Measurements from ENCODE around the gene SDK2. TPM values are rescaled to one million over a fixed set of nuclear protein-coding genes. Genes with fewer than 3 reads are reported as not detected.

The SDK2 gene, protein sequence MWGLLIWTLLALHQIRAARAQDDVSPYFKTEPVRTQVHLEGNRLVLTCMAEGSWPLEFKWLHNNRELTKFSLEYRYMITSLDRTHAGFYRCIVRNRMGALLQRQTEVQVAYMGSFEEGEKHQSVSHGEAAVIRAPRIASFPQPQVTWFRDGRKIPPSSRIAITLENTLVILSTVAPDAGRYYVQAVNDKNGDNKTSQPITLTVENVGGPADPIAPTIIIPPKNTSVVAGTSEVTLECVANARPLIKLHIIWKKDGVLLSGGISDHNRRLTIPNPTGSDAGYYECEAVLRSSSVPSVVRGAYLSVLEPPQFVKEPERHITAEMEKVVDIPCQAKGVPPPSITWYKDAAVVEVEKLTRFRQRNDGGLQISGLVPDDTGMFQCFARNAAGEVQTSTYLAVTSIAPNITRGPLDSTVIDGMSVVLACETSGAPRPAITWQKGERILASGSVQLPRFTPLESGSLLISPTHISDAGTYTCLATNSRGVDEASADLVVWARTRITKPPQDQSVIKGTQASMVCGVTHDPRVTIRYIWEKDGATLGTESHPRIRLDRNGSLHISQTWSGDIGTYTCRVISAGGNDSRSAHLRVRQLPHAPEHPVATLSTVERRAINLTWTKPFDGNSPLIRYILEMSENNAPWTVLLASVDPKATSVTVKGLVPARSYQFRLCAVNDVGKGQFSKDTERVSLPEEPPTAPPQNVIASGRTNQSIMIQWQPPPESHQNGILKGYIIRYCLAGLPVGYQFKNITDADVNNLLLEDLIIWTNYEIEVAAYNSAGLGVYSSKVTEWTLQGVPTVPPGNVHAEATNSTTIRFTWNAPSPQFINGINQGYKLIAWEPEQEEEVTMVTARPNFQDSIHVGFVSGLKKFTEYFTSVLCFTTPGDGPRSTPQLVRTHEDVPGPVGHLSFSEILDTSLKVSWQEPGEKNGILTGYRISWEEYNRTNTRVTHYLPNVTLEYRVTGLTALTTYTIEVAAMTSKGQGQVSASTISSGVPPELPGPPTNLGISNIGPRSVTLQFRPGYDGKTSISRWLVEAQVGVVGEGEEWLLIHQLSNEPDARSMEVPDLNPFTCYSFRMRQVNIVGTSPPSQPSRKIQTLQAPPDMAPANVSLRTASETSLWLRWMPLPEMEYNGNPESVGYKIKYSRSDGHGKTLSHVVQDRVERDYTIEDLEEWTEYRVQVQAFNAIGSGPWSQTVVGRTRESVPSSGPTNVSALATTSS (N-terminal part only)
- polyA plus RNA-seq, result under 1 TPM; 0.29 to 0.55 TPM

DNA sequence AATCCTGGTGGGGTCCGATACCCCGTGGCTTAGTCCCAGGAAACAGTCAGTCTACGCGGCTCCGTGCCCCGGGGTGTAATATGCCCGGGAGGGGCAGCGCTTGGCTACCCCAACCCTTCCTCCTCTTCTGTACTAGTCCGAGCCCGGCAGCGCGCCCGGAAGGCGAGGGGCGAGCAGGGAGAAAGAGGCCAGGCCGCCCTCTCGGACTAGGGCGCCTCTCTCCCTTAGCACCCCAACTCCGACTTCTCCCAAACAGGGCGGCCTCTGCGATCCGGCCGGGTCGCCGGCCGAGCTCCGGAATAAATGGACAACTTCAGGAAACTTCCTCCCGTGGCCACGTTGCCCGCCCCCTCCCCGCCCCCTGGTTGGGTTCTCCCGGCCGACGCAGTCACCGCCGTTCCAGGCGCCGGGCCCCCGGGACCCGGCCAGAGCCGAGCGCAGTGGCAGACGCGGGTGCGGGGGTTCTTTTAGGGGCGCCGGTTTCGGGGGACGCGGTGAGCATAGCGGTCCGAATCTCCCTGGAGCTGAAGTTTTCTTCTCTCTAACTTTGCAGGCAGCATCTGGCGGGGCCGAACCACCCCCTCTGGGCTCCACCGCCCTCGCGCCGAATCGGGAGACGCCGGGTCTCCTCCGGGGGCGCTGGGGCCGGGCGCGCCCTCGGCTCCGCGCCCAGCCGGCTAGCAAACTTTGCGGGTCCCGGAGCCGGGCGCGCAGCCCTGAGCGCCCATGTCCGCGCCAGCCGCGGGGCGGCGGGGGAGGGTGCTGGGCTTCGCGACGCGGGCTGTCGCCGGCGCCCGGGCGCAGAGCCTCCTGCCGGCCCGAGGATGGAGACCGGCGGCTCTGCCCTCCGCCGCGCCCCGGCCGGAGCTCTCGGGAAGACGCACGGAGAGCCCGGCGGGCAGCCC, at the start of gene SDK2:
TSS of gene SDK2 (minus strand) at position 301 of the 905 bp plus-strand sequence. CDS start 357 bp downstream, outside the sequence.
- H3K9me3 ChIP-seq (ENCODE audit: control insufficient read depth in 2 of 2, insufficient read depth in 1 of 2, low read depth in 1 of 2, low read length in 1 of 2), result no peaks in the 10 kb centered on the region
- H3K27me3 ChIP-seq (ENCODE audit: control insufficient read depth in 1 of 2, insufficient read depth in 2 of 2, low read length in 2 of 2), result no peaks in the 10 kb centered on the region
- H3K4me3 ChIP-seq (ENCODE audit: low read depth in 1 of 2, low read length in 2 of 2), result peak within 1 kb of the TSS; percentile 40 to 43
- no peak within 1 kb of the TSS for H3K27ac ChIP-seq (ENCODE audit: low read depth in 2 of 2, low read length in 1 of 2)
- peaks cover 6% of the 10 kb centered on the region in 2 donors for H3K4me1 ChIP-seq (ENCODE audit: control insufficient read depth in 2 of 2, insufficient read depth in 2 of 2, low read length in 1 of 2)
- 1% methylated on average over 83 to 105 of the region's 105 CpGs for WGBS, 2 donors
- H3K36me3 ChIP-seq (ENCODE audit: control insufficient read depth in 2 of 2, insufficient read depth in 2 of 2, low read length in 1 of 2), result no peaks in the 10 kb centered on the region

DNA sequence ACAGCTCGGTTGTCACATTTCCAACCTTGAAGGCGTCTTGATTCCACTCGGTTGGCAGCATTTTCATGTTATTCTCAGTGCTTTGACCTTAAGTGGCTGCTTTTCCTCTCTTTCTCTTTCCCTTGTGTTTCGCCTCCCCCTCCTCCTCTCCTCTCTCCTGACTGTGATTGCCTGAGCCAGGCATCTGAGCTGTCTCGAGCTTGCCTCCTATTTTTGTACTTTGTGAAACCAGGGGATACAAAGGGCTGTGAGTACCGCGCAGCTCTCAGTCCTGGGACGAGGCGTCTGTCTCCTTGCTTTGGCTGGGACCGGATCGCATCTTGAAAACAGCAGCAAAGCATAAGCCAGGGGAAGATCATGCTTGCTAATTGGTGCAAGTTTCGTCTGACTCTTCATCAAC, 48.8 kb upstream of the SDK2 start:
- 81 to 83% methylated on average over 12 of the region's 12 CpGs for WGBS, 2 donors
- Histone ChIP-seq H3K27ac (ENCODE audit: low read depth in 2 of 2, low read length in 1 of 2) (no peak overlapping the region), H3K27me3 (ENCODE audit: control insufficient read depth in 1 of 2, insufficient read depth in 2 of 2, low read length in 2 of 2) (no peaks in the 10 kb centered on the region), H3K9me3 (ENCODE audit: control insufficient read depth in 2 of 2, insufficient read depth in 1 of 2, low read depth in 1 of 2, low read length in 1 of 2) (no peaks in the 10 kb centered on the region), H3K4me3 (ENCODE audit: low read depth in 1 of 2, low read length in 2 of 2) (no peak overlapping the region), H3K36me3 (ENCODE audit: control insufficient read depth in 2 of 2, insufficient read depth in 2 of 2, low read length in 1 of 2) (no peaks in the 10 kb centered on the region), H3K4me1 (ENCODE audit: control insufficient read depth in 2 of 2, insufficient read depth in 2 of 2, low read length in 1 of 2) (no peaks in the 10 kb centered on the region)

DNA sequence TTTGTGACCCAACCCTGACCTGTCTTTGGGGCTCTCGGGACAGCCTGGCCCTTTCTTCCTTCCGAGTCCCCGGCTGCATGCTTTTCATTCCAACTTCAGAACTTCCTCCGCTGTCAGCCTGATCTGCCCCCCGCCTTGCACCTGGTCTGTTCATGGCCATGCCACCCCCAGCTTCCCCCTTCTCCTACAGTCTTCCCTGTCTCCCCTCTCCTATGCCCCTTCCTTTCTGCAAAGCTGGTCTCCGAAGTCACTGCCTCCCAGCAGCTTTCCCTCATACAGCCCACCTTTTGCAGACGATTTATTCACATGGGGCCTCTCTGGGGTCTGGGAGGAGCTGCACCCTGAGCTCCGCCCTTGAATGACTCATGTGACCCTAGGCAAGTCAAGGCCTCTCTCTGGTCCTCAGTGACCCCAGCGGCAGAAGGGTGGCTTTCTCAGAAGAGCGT, 47.1 kb upstream of the SDK2 start:
- Histone ChIP-seq H3K27ac (ENCODE audit: low read depth in 2 of 2, low read length in 1 of 2) (no peak overlapping the region), H3K9me3 (ENCODE audit: control insufficient read depth in 2 of 2, insufficient read depth in 1 of 2, low read depth in 1 of 2, low read length in 1 of 2) (peaks cover 0 to under 1% of the 10 kb centered on the region in 2 donors), H3K27me3 (ENCODE audit: control insufficient read depth in 1 of 2, insufficient read depth in 2 of 2, low read length in 2 of 2) (no peaks in the 10 kb centered on the region), H3K4me1 (ENCODE audit: control insufficient read depth in 2 of 2, insufficient read depth in 2 of 2, low read length in 1 of 2) (no peaks in the 10 kb centered on the region), H3K4me3 (ENCODE audit: low read depth in 1 of 2, low read length in 2 of 2) (no peak overlapping the region), H3K36me3 (ENCODE audit: control insufficient read depth in 2 of 2, insufficient read depth in 2 of 2, low read length in 1 of 2) (no peaks in the 10 kb centered on the region)
- 58 to 61% methylated on average over 10 of the region's 10 CpGs for WGBS, 2 donors

DNA sequence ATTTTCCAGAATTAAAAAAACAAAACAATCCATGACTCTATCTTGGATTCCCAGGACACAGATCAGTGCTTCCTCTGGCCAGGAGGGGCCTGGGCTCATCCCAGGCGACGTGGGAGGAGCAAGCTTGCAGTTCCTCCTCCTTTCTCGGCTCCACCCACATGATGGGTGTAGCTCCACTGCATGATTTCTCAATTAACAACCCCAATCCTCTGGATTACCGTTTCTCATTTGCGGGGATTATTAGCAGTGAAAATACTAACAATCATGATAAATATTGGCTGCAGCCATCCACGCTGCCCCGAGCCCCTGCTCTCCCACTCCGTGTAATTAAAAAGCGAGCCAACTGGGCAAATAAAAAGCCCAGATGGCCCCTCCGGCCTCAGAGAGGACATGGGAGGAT, 46.4 kb upstream of the SDK2 start:
- H3K27me3 ChIP-seq (ENCODE audit: control insufficient read depth in 1 of 2, insufficient read depth in 2 of 2, low read length in 2 of 2), result no peaks in the 10 kb centered on the region
- H3K4me1 ChIP-seq (ENCODE audit: control insufficient read depth in 2 of 2, insufficient read depth in 2 of 2, low read length in 1 of 2), result no peaks in the 10 kb centered on the region
- H3K36me3 ChIP-seq (ENCODE audit: control insufficient read depth in 2 of 2, insufficient read depth in 2 of 2, low read length in 1 of 2), result no peaks in the 10 kb centered on the region
- H3K9me3 ChIP-seq (ENCODE audit: control insufficient read depth in 2 of 2, insufficient read depth in 1 of 2, low read depth in 1 of 2, low read length in 1 of 2), result peaks cover 0 to 3% of the 10 kb centered on the region in 2 donors
- 69 to 72% methylated on average over 10 of the region's 10 CpGs for WGBS, 2 donors
- H3K27ac ChIP-seq (ENCODE audit: low read depth in 2 of 2, low read length in 1 of 2), result no peak overlapping the region
- H3K4me3 ChIP-seq (ENCODE audit: low read depth in 1 of 2, low read length in 2 of 2), result no peak overlapping the region

DNA sequence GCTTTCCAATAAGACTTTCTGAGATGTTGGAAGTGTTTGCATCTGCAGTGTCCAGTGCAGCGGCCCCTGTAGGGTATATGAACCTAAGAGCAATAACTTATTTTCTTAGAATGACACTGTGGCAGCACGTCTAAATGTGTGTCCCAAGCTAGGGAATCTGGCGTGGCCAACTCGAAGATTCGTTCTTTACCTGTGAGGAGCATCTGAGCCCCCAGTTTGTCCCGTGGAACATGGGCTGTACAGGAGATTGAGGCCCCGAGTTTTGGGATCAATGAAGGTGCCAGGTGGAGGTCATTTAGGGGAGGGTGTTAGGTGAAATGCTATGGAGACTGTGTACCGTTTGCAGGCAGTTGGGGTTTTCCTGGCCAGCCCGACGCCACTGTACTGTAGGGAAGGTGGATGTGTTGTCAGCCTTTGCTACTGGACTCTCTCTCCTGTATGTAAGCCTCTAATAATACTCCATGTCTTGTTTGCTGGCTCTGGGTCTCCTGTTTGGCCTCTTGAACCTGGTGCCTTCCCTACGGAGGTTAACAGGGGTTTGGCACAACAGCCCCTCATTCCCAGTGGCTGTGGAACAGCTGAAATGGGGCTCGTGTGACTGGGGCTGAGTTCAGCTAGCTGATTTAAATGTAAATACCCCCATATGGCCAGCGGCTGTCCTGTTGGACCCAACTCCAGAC, 45.5 kb upstream of the SDK2 start:
- H3K36me3 ChIP-seq (ENCODE audit: control insufficient read depth in 2 of 2, insufficient read depth in 2 of 2, low read length in 1 of 2), result no peaks in the 10 kb centered on the region
- peaks cover 0 to 3% of the 10 kb centered on the region in 2 donors for H3K9me3 ChIP-seq (ENCODE audit: control insufficient read depth in 2 of 2, insufficient read depth in 1 of 2, low read depth in 1 of 2, low read length in 1 of 2)
- WGBS, 2 donors, result 78 to 83% methylated on average over 13 of the region's 13 CpGs
- H3K4me3 ChIP-seq (ENCODE audit: low read depth in 1 of 2, low read length in 2 of 2), result no peak overlapping the region
- H3K27ac ChIP-seq (ENCODE audit: low read depth in 2 of 2, low read length in 1 of 2), result no peak overlapping the region
- H3K27me3 ChIP-seq (ENCODE audit: control insufficient read depth in 1 of 2, insufficient read depth in 2 of 2, low read length in 2 of 2), result no peaks in the 10 kb centered on the region
- no peaks in the 10 kb centered on the region for H3K4me1 ChIP-seq (ENCODE audit: control insufficient read depth in 2 of 2, insufficient read depth in 2 of 2, low read length in 1 of 2)

DNA sequence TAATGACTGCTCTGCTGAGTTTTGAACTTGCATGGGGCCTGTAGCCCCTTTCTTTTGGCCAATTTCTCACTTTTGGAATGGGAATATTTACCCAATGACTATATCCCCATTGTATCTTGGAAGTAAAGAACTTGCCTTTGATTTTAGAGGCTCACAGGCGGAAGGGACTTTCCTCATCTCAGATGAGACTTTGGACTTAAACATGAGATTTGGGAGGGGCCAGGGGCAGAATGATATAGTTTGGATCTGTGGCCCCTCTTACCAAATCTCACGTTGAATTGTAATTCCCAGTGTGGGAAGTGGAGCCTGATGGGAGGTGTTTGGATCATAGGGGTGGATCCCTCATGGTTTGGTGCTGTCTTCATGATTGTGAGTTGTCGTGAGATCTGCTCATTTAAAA, 42.7 kb upstream of the SDK2 start:
- H3K27ac ChIP-seq (ENCODE audit: low read depth in 2 of 2, low read length in 1 of 2), result no peak overlapping the region
- WGBS, 2 donors, result 76 to 86% methylated on average over 3 of the region's 3 CpGs
- H3K4me1 ChIP-seq (ENCODE audit: control insufficient read depth in 2 of 2, insufficient read depth in 2 of 2, low read length in 1 of 2), result no peaks in the 10 kb centered on the region
- H3K4me3 ChIP-seq (ENCODE audit: low read depth in 1 of 2, low read length in 2 of 2), result no peak overlapping the region
- H3K27me3 ChIP-seq (ENCODE audit: control insufficient read depth in 1 of 2, insufficient read depth in 2 of 2, low read length in 2 of 2), result no peaks in the 10 kb centered on the region
- H3K36me3 ChIP-seq (ENCODE audit: control insufficient read depth in 2 of 2, insufficient read depth in 2 of 2, low read length in 1 of 2), result no peaks in the 10 kb centered on the region
- H3K9me3 ChIP-seq (ENCODE audit: control insufficient read depth in 2 of 2, insufficient read depth in 1 of 2, low read depth in 1 of 2, low read length in 1 of 2), result peaks cover 2 to 3% of the 10 kb centered on the region in 2 donors

DNA sequence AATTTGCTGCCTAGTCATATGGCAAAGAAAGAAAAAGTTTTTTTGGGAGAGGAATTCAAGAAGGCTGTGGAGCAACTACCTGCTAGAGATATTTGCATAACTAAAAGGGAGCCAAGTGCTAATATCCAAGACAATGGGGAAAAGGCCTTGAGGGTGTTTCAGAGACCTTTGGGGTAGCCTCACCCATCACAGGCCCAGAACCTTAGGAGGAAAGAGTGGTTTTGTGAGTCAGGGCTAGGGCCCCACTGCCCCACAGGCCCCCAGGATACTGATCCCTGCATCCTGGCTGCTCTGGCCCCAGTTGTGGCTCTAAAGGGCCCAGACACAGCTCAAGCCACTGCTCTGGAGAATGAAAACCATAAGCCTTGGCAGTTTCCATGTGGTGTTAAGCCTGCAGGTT, 41.9 kb upstream of the SDK2 start:
- no peak overlapping the region for H3K4me3 ChIP-seq (ENCODE audit: low read depth in 1 of 2, low read length in 2 of 2)
- no peaks in the 10 kb centered on the region for H3K4me1 ChIP-seq (ENCODE audit: control insufficient read depth in 2 of 2, insufficient read depth in 2 of 2, low read length in 1 of 2)
- H3K36me3 ChIP-seq (ENCODE audit: control insufficient read depth in 2 of 2, insufficient read depth in 2 of 2, low read length in 1 of 2), result no peaks in the 10 kb centered on the region
- no peaks in the 10 kb centered on the region for H3K27me3 ChIP-seq (ENCODE audit: control insufficient read depth in 1 of 2, insufficient read depth in 2 of 2, low read length in 2 of 2)
- no peak overlapping the region for H3K27ac ChIP-seq (ENCODE audit: low read depth in 2 of 2, low read length in 1 of 2)
- H3K9me3 ChIP-seq (ENCODE audit: control insufficient read depth in 2 of 2, insufficient read depth in 1 of 2, low read depth in 1 of 2, low read length in 1 of 2), result peaks cover 3 to 7% of the 10 kb centered on the region in 2 donors

DNA sequence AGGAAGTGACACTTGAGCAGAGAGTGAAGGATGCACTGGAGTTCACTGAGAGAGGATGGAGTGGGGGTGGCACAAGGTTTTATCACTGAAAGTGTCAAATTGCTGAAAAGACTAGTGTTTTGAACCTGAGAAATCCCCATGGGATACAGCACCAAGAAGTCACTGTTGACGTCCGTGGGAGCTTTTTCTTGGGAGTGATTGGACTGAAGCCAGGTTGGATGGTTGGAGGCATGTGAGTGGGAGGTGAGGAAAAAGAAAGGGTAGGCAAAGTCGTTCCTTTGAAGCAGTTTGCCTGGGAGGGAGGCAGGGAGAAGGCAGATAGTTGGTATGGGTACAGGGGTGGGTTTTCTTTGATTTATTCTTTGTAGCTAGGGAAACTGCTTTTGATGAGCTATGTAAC, 39.9 kb upstream of the SDK2 start:
- H3K36me3 ChIP-seq (ENCODE audit: control insufficient read depth in 2 of 2, insufficient read depth in 2 of 2, low read length in 1 of 2), result no peaks in the 10 kb centered on the region
- 18 to 31% methylated on average over 3 of the region's 3 CpGs for WGBS, 2 donors
- H3K27ac ChIP-seq (ENCODE audit: low read depth in 2 of 2, low read length in 1 of 2), result no peak overlapping the region
- H3K4me3 ChIP-seq (ENCODE audit: low read depth in 1 of 2, low read length in 2 of 2), result no peak overlapping the region
- H3K4me1 ChIP-seq (ENCODE audit: control insufficient read depth in 2 of 2, insufficient read depth in 2 of 2, low read length in 1 of 2), result no peaks in the 10 kb centered on the region
- H3K9me3 ChIP-seq (ENCODE audit: control insufficient read depth in 2 of 2, insufficient read depth in 1 of 2, low read depth in 1 of 2, low read length in 1 of 2), result peaks cover 3 to 7% of the 10 kb centered on the region in 2 donors
- no peaks in the 10 kb centered on the region for H3K27me3 ChIP-seq (ENCODE audit: control insufficient read depth in 1 of 2, insufficient read depth in 2 of 2, low read length in 2 of 2)
